A549 treated with DMSO at 1 μM for 4 hours (cell line): ENCODE measurements around the gene CTSL. TPM values are rescaled to one million over a fixed set of nuclear protein-coding genes. Genes with fewer than 3 reads are reported as not detected.

Experiments
- total RNA-seq: library from RNA; stranded (reverse); fragments of 200-300 nt; extraction: Qiagen RNA extraction; gene quantifications from 5 replicates; pipeline ENCODE4 v1.2.3, GENCODE V29; 2022; ENCODE audit warnings: low read depth

CTSL gene
- total RNA-seq = 857 to 1,064 TPM (median 931 TPM) in 5 replicates

DNA sequence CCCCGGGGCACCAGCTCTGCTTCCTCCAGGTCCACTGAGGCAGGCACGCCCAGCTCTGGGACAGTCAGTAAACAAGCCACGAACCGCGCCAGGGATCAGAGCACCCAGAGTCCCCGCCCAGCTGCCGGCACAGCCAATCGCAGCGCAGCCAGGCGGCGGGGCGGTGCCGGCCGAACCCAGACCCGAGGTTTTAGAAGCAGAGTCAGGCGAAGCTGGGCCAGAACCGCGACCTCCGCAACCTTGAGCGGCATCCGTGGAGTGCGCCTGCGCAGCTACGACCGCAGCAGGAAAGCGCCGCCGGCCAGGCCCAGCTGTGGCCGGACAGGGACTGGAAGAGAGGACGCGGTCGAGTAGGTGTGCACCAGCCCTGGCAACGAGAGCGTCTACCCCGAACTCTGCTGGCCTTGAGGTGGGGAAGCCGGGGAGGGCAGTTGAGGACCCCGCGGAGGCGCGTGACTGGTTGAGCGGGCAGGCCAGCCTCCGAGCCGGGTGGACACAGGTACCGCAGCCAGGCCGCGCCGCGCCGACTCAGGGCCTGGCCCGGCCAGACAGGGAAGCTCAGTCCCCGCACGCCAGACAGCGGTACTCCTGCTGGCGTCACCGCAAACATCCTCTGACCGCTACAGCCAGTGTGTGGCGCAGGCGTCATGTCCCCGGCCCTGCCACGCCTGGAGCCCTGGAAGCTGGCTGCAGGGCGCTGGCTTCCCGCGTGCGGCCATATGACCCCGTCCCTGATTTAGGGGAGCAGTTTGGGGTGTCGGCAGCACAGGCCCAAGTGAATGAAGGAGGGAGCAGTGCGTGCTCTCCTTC lies at the start of gene CTSL:
TSS of gene CTSL (plus strand) at position 220 of the 810 bp plus-strand sequence. CDS start 1,485 bp downstream, outside the sequence.

Other genes starting within 250 kb of the CTSL start
- 14.3 to 22.1 TPM (median 20.1 TPM) in 5 replicates for gene DAPK1, start 228.3 kb upstream of the CTSL start, total RNA-seq
- gene SPATA31E1, start 156.8 kb downstream of the CTSL start, total RNA-seq = 0.04 TPM in 1 of 5 replicates, not detected in the others
- gene SPATA31C1, start 191.8 kb downstream of the CTSL start, total RNA-seq = not detected in 5 replicates
- gene CDK20, start 248.4 kb downstream of the CTSL start, total RNA-seq = 7.4 to 9.2 TPM (median 8.2 TPM) in 5 replicates